ENCODE measurements around the gene FAM111A.

FAM111A gene

DNA sequence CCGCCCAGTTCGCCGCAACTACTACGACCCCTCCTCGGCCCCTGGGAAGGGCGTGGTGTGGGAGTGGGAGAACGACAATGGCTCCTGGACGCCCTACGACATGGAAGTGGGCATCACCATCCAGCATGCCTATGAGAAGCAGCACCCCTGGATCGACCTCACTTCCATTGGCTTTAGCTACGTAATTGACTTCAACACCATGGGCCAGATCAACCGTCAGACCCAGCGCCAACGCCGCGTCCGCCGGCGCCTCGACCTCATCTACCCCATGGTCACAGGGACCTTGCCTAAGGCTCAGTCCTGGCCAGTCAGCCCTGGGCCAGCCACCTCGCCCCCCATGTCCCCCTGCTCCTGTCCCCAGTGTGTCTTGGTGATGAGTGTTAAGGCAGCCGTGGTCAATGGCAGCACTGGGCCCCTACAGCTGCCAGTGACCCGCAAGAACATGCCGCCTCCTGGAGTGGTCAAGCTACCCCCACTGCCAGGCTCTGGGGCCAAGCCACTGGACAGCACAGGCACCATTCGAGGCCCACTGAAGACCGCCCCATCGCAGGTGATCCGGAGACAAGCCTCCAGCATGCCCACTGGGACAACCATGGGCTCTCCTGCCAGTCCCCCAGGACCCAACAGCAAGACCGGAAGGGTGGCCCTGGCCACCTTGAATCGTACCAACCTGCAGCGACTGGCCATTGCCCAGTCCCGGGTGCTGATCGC is 39.2 kb downstream of the FAM111A start:
- DNase-seq: no peak

GRCh38 chr11:59182457-59183151 is 39.9 kb downstream of the FAM111A start:
- DNase-seq: no peak

- no peak for DNase-seq
These were observed 41.1 kb downstream of the FAM111A start for GRCh38 chr11:59183771-59184170.

DNA sequence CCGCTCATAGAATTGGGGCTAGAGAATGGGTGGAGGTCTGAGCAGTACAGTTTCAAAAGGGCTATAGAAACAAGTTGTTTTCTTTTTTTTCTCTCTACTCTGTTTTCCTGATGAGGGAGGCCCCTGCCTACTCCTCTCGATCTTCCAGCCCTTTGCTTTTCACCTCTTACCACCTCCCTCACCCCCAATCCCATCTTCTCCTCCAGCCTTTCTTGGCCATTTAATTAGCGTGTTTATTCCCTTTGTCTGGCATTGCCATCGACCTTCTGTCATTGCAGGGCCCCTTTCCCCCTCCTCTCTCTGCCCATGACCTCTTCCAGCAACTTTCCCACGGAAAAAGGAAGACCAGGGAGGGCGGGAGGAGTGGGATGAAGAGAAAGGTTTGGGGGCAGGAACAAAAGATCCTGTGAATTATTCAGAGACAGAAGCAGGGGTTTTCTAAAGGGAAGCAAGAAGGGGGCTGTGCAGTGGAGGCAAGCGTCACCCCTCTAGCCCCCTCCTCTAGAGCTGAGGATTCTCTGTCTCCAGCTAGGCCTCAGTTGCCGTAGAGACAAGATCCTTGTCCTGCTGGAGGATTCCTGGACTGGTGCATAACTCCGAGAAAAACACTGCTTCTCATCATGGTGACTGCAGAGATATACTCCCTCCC is 42.2 kb downstream of the FAM111A start:
- no peak for DNase-seq

DNA sequence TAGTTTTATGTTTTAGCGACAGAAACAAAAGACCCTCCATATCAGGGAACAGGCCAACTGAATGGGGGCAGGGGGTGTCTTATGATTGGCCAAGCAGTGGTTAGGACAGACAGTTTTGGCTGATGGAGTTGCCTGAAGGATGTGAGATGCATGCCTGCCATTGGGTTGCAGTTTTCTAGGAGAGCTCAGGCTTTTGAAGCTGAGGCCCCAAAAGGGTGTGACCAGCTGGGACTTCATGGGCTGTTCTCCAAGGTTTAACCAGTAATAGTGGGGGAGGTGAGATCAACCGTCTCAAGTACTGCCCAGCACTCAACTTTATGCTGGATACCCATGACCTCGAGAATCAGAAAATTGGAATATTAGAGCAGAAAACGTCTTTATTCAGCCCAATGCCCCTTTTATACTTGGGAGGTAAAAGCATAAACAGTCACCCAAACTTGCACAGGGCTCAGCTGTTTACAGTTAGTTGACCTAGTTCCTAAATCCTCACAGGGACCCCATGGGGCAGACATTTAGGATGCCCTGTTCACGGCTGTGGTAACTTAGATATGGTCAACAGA is 42.8 kb downstream of the FAM111A start:
- no peak for DNase-seq

- DNase-seq: peak; percentile 79
These were observed 43.5 kb downstream of the FAM111A start for GRCh38 chr11:59186130-59186594.

GRCh38 chr11:59187035-59187434 is 44.4 kb downstream of the FAM111A start:
- no peak for DNase-seq

GRCh38 chr11:59187587-59187986 is 44.9 kb downstream of the FAM111A start:
- no peak for DNase-seq

- DNase-seq: peak; percentile 24
These were observed 46.3 kb downstream of the FAM111A start for GRCh38 chr11:59188954-59189353.

DNA sequence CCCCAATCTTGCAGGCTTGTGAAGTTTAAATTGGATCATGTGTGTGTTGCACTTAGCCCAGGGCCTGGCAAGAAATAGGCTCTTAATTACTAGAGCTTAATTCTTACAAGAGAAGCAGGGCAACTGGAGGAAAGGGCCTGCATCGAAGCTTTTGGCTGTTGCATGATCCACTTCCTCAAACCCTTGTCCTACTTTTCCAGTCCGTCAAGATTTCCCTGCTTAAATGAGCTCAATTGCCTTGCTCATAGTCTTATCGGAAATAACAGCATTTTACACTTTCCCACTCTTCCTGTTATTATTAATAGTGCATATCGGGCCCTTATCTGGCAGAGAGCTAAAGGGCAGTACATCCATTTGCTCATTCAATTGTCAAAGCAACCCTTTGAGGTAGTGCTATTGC is 47.3 kb downstream of the FAM111A start:
- DNase-seq: no peak

GRCh38 chr11:59191095-59191494 is 48.4 kb downstream of the FAM111A start:
- peak; percentile 28 for DNase-seq

- DNase-seq: no peak
These were observed 49.2 kb downstream of the FAM111A start for GRCh38 chr11:59191890-59192289.

GRCh38 chr11:59192446-59193020 is 49.9 kb downstream of the FAM111A start:
- DNase-seq: no peak

DNA sequence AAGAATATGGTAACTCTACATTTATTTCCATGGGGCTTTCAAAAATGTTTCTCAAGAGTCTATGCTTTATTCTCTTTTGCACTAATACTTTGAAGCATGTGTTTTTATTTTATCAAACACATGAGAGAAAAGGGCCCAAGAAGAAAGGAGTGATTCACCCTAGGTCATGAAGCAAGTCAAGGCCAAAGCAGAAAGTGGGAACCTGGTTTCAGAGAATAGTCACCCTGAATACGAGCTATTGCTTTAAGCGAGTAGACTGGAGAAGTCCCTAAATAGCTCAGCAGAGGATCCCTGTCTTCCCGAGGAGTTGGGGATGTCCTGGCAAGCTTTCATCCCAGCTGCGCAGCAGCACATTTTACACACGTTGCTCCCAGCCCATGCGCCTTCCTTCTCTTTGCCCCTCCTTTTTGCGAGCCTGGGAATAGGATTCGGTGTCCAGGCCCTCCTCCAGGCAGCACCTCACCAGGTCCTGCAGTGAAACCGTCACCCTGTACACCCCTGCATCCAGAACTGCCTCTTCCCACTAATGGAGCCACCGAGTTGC is 51.0 kb downstream of the FAM111A start:
- DNase-seq: peak; percentile 33

DNA sequence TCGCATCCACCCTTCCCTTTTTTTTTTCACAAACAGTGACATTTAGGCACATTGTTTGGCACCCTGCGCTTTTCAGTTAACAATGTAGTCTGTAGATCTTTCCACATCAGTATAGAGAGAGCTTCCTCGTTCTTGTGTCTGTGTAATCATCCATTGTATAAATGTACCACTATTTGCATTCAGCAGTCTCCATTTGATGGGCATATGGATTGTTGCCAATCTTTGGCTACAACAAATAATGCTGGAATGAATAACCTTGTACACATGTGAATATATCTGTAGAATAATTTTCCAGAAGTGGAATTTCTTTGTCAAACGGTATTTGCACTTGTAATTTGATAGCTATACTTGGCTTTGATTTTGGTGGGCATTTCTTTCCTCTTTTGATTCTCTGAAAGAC is 52.9 kb downstream of the FAM111A start:
- DNase-seq: no peak

- no peak for DNase-seq
These were observed 54.1 kb downstream of the FAM111A start for GRCh38 chr11:59196777-59197176.

DNA sequence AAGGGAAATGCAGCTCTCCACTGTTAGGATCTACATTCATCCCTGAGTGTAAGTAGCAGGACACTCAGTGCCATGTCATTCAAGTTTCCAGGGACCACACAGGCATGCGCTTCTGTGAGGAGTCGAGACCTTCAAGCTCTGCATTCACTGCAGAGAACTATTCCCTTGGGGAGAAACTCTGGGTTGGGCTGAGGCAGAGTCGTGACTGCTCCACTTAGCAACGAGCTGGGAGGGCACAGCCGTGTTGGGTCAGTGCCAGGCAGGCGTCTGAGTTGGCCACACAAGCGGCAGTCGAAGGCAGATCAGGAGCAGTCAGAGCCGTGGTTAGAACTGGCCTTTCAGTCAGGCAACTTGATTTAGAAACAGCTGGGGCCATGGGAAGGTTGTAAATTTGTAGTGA is 55.3 kb downstream of the FAM111A start:
- no peak for DNase-seq

GRCh38 chr11:59198726-59199125 is 56.1 kb downstream of the FAM111A start:
- no peak for DNase-seq

DNA sequence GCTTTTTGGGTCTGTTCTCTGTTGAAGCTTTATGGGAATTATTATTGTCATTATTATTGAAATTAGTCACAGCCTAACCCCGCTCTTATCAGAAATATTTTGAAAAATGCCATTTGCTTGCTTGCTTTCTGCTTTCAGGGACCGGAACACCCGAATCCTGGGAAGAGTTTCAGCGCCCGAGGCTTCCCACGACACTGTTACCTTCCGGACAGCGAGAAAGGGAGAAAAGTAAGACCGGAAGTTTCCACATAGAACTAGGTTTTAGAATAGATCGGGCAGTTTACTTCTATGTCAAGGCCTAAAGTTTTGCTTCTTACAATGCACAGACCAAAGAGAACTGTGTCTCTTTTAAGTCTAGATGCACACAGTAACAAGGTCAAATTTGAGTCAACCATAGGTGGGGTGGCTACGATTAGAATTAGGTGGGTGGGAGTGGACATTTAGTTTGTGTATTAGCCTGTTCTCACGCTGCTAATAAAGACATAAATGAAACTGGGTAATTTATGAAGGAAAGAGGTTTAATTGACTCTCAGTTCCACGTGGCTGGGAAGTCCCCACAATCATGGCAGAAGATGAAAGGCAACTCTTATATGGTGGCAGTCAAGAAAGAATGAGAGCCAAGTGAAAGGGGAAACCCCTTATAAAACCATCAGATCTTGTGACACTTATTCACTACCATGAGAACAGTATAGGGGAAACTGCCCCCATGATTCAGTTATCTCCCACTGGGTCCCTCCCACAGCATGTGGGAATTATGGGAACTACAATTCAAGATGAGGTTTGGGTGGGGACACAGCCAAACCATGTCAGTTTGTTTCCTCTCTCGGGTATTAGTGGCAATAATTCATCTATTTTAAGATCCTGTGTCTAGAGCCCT is 57.1 kb downstream of the FAM111A start:
- no peak for DNase-seq

DNA sequence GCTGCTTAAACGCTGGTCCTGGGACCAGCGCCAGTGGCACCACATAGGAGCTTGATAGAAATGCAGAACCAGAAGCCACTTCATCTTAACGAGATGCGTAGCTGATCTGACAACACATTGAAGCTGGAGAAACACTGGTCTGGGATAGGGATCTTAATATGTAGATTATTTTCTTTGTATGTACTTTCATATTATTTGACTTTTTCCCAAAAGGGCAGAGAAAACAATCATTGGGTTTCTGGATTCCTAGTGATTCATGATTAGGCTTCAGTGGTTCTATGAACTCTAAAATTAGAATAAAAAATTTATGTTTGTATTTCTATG is 57.7 kb downstream of the FAM111A start:
- no peak for DNase-seq

DNA sequence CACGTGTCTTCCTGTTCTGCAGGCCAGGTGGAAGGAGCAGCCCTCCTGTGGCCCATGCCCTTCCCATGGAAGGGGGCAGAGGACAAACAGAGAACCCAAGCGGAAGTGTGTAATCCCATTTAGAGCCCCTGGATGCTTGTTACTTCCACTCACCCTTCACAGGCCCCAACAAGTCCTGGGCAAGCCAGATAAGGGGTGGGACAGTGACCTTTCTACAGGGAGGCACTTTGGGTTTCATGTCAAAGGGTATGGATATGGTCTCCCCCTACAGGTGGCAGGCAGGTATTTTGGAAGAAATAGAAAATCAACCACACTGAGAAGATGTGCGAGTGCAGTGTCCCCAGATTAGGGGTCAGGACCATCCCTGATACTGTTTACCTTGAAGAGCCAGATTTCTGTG is 58.7 kb downstream of the FAM111A start:
- DNase-seq: no peak
